Measurements from ENCODE around the gene ZEB2.

DNA sequence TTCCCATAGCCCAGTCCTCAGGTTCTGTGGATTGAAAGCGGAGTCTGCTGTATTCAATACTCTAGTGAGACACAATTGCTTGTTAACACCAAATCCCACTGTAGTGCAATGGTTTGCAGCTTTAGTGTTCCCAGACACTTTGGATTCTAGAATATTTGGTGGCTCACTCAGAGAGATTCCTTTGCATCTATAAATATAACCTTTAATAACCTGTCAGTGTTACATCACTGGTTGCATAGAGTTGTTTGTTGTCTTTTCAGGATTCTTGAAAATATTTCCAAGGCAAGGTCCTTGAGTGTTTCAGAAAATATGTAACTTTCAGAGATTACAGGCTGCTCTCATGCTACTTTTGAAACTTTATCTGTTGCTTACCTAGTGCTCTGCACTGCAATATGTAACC lies 157.5 kb downstream of the ZEB2 start:
- TF ChIP-seq, protein P1, sequence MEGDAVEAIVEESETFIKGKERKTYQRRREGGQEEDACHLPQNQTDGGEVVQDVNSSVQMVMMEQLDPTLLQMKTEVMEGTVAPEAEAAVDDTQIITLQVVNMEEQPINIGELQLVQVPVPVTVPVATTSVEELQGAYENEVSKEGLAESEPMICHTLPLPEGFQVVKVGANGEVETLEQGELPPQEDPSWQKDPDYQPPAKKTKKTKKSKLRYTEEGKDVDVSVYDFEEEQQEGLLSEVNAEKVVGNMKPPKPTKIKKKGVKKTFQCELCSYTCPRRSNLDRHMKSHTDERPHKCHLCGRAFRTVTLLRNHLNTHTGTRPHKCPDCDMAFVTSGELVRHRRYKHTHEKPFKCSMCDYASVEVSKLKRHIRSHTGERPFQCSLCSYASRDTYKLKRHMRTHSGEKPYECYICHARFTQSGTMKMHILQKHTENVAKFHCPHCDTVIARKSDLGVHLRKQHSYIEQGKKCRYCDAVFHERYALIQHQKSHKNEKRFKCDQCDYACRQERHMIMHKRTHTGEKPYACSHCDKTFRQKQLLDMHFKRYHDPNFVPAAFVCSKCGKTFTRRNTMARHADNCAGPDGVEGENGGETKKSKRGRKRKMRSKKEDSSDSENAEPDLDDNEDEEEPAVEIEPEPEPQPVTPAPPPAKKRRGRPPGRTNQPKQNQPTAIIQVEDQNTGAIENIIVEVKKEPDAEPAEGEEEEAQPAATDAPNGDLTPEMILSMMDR (IDR thresholded peaks at IDR 0.05): no peak
- TF ChIP-seq POLR2A (IDR thresholded peaks at IDR 0.05) (no peak), POLR2AphosphoS5 (IDR thresholded peaks at IDR 0.05) (no peak)

Measured in breast epithelium (tissue), 3 donors.